Measurements from ENCODE around the gene FARP2.
"Not testable (repeated sequence)": the region's sequence is repeated elsewhere in the genome, so short reads cannot be mapped to it uniquely, and the experiment has no call there.

Gene FARP2

GRCh38 chr2:241496003-241496707 lies 140.1 kb downstream of the FARP2 start:
- no peak for TF ChIP-seq ZNF274 (IDR thresholded peaks at IDR 0.05; ENCODE audit: low read depth, low read length)

GRCh38 chr2:241496904-241497877 lies 141.1 kb downstream of the FARP2 start:
- TF ChIP-seq ZNF274 (IDR thresholded peaks at IDR 0.05; ENCODE audit: low read depth, low read length) = no peak
- no peak overlapping the region for H3K4me3 ChIP-seq (ENCODE audit: low read length)

More at GRCh38 chr2:241496003-241496707, 140.1 kb downstream of the FARP2 start:
- no peak overlapping the region for H3K4me3 ChIP-seq (ENCODE audit: low read length)

GRCh38 chr2:241498115-241499070 lies 142.3 kb downstream of the FARP2 start:
- TF ChIP-seq ZNF274 (IDR thresholded peaks at IDR 0.05; ENCODE audit: low read depth, low read length) = no peak
- no peak overlapping the region for H3K4me3 ChIP-seq (ENCODE audit: low read length)

GRCh38 chr2:241499146-241499965 lies 143.3 kb downstream of the FARP2 start:
- no peak overlapping the region for H3K4me3 ChIP-seq (ENCODE audit: low read length)
- no peak for TF ChIP-seq ZNF274 (IDR thresholded peaks at IDR 0.05; ENCODE audit: low read depth, low read length)

- no peak overlapping the region for H3K4me3 ChIP-seq (ENCODE audit: low read length)
- no peak for TF ChIP-seq ZNF274 (IDR thresholded peaks at IDR 0.05; ENCODE audit: low read depth, low read length)
These were observed 143.9 kb downstream of the FARP2 start for GRCh38 chr2:241500016-241500415.

- H3K4me3 ChIP-seq (ENCODE audit: low read length) = no peak overlapping the region
- TF ChIP-seq ZNF274 (IDR thresholded peaks at IDR 0.05; ENCODE audit: low read depth, low read length) = no peak
These were observed 144.4 kb downstream of the FARP2 start for GRCh38 chr2:241500431-241500975.

GRCh38 chr2:241501099-241501541 lies 145.0 kb downstream of the FARP2 start:
- no peak for TF ChIP-seq ZNF274 (IDR thresholded peaks at IDR 0.05; ENCODE audit: low read depth, low read length)
- no peak overlapping the region for H3K4me3 ChIP-seq (ENCODE audit: low read length)

GRCh38 chr2:241501551-241501950 lies 145.5 kb downstream of the FARP2 start:
- TF ChIP-seq ZNF274 (IDR thresholded peaks at IDR 0.05; ENCODE audit: low read depth, low read length) = no peak
- H3K4me3 ChIP-seq (ENCODE audit: low read length) = no peak overlapping the region

- TF ChIP-seq ZNF274 (IDR thresholded peaks at IDR 0.05; ENCODE audit: low read depth, low read length) = no peak
- no peak overlapping the region for H3K4me3 ChIP-seq (ENCODE audit: low read length)
These were observed 146.2 kb downstream of the FARP2 start for GRCh38 chr2:241502281-241502680.

- H3K4me3 ChIP-seq (ENCODE audit: low read length) = no peak overlapping the region
- no peak for TF ChIP-seq ZNF274 (IDR thresholded peaks at IDR 0.05; ENCODE audit: low read depth, low read length)
These were observed 147.8 kb downstream of the FARP2 start for GRCh38 chr2:241503776-241504392.

GRCh38 chr2:241505086-241505780 lies 149.1 kb downstream of the FARP2 start:
- TF ChIP-seq ZNF274 (IDR thresholded peaks at IDR 0.05; ENCODE audit: low read depth, low read length) = no peak
- H3K4me3 ChIP-seq (ENCODE audit: low read length) = no peak overlapping the region

GRCh38 chr2:241505781-241506201 lies 149.7 kb downstream of the FARP2 start:
- no peak for TF ChIP-seq ZNF274 (IDR thresholded peaks at IDR 0.05; ENCODE audit: low read depth, low read length)

GRCh38 chr2:241506317-241506716 lies 150.2 kb downstream of the FARP2 start:
- H3K4me3 ChIP-seq (ENCODE audit: low read length) = not testable (repeated sequence)

More at GRCh38 chr2:241505781-241506201, 149.7 kb downstream of the FARP2 start:
- H3K4me3 ChIP-seq (ENCODE audit: low read length) = no peak overlapping the region

Data from GM08714 (cell line).